Calu3 (cell line): Measurements from ENCODE around the gene CXCL3. TPM values are rescaled to one million over a fixed set of nuclear protein-coding genes. Genes with fewer than 3 reads are reported as not detected.

Experiments
- BruUV-seq: library from RNA; stranded (reverse); fragments of 400-500 nt; replicated peaks from 2 replicates; lab custom pipeline; 2021; lab: Mats Ljungman, UMichigan
- CTCF ChIA-PET: fragments of 300-600 bp; sonication (Branson Sonifier 250); formaldehyde crosslinking; loops from one replicate; lab custom pipeline; 2022; ENCODE audit warnings: antibody characterized with exemption; lab: Charles Lee
- DNase-seq: peaks from one replicate; pipeline ENCODE4 v3.0.0; 2022
- H3K27ac Mint-ChIP-seq: one replicate; pipeline ENCODE4 v1.8.0; 2022; ENCODE audit warnings: mixed read lengths; ENCODE audit not compliant: unreplicated experiment
- H3K27me3 Mint-ChIP-seq: one replicate; pipeline ENCODE4 v1.8.0; 2022; ENCODE audit warnings: mixed read lengths; ENCODE audit not compliant: unreplicated experiment
- H3K36me3 Mint-ChIP-seq: one replicate; pipeline ENCODE4 v1.8.0; 2022; ENCODE audit warnings: mild to moderate bottlenecking, moderate library complexity, mixed read lengths; ENCODE audit not compliant: insufficient read depth, unreplicated experiment
- H3K4me1 Mint-ChIP-seq: one replicate; pipeline ENCODE4 v1.8.0; 2022; ENCODE audit warnings: mild to moderate bottlenecking, low read depth, mixed read lengths; ENCODE audit not compliant: unreplicated experiment
- H3K4me3 Mint-ChIP-seq: one replicate; pipeline ENCODE4 v1.8.0; 2022; ENCODE audit warnings: mild to moderate bottlenecking, low read depth, moderate library complexity, mixed read lengths; ENCODE audit not compliant: unreplicated experiment
- H3K9me3 Mint-ChIP-seq: one replicate; pipeline ENCODE4 v1.8.0; 2022; ENCODE audit warnings: low read depth, mixed read lengths; ENCODE audit not compliant: unreplicated experiment
- intact Hi-C: fragments of 100-400 bp; cut with micrococcal nuclease; formaldehyde crosslinking; loops from one replicate; pipeline ENCODE4 v1.10.0; 2022; ENCODE audit not compliant: unreplicated experiment
- total RNA-seq: library from RNA; stranded (reverse); gene quantifications from 2 replicates; pipeline ENCODE4 v1.2.3, GENCODE V29; 2022
- TF ChIP-seq, protein P1 (sequence below): fragments of 200-600 bp; IDR thresholded peaks from one replicate; pipeline ENCODE4 v1.8.0; 2022; ENCODE audit warnings: antibody characterized with exemption; ENCODE audit not compliant: unreplicated experiment

Gene CXCL3
- total RNA-seq, 1 experiment from 2014 or later = 153 TPM

DNA sequence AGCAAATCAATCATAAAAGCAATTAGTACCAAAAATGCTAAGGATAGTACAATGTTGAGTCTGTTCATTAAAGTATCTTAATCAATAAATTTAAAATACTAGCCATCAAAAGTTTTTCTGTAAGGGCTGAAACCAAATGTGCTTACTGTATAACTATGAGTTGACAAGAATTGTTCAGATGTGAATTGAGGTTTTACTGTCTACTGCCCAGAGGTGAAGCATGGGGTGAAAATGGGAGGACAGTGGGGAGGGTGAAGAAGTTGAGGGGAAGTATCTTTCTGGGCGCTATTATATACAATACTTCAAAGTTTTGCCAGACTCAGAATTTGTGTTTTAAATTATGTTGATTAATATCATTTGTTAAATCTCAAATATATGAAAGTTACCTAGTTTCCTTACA, 46.4 kb downstream of the CXCL3 start:
- no peak for DNase-seq
- BruUV-seq = no TSS peak

DNA sequence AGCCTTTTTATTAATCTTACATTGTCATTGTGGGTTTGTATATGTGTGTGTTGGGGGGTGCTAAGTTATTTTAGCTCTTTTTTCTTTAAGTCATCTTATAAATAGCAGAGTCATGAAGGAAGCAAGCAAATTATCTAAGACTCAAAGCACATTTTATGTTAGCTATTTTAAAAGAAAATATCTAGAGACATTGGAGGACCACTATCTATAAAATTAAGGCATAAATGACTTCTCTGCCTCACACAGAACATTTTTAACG, 46.8 kb downstream of the CXCL3 start:
- no peak for DNase-seq
- peaks cover 24% of the 10 kb centered on the region for H3K4me1 Mint-ChIP-seq
- no peaks in the 10 kb centered on the region for H3K9me3 Mint-ChIP-seq
- CTCF ChIA-PET = no interaction called here
- TF ChIP-seq, protein P1, sequence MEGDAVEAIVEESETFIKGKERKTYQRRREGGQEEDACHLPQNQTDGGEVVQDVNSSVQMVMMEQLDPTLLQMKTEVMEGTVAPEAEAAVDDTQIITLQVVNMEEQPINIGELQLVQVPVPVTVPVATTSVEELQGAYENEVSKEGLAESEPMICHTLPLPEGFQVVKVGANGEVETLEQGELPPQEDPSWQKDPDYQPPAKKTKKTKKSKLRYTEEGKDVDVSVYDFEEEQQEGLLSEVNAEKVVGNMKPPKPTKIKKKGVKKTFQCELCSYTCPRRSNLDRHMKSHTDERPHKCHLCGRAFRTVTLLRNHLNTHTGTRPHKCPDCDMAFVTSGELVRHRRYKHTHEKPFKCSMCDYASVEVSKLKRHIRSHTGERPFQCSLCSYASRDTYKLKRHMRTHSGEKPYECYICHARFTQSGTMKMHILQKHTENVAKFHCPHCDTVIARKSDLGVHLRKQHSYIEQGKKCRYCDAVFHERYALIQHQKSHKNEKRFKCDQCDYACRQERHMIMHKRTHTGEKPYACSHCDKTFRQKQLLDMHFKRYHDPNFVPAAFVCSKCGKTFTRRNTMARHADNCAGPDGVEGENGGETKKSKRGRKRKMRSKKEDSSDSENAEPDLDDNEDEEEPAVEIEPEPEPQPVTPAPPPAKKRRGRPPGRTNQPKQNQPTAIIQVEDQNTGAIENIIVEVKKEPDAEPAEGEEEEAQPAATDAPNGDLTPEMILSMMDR = no peak
- no peaks in the 10 kb centered on the region for H3K27me3 Mint-ChIP-seq
- intact Hi-C loops = loop anchor here (5.0 to 10.0 kb wide), 2 partner anchors 49 to 117 kb away; no protein-coding TSS in a partner anchor
- no peak overlapping the region for H3K4me3 Mint-ChIP-seq
- peaks cover 25% of the 10 kb centered on the region for H3K36me3 Mint-ChIP-seq
- no peak overlapping the region for H3K27ac Mint-ChIP-seq
- no TSS peak for BruUV-seq

More for the DNA sequence above, 46.4 kb downstream of the CXCL3 start:
- peaks cover 28% of the 10 kb centered on the region for H3K36me3 Mint-ChIP-seq
- CTCF ChIA-PET = no interaction called here
- peaks cover 24% of the 10 kb centered on the region for H3K4me1 Mint-ChIP-seq
- TF ChIP-seq, protein P1 = no peak
- H3K9me3 Mint-ChIP-seq = no peaks in the 10 kb centered on the region
- no peaks in the 10 kb centered on the region for H3K27me3 Mint-ChIP-seq
- no peak overlapping the region for H3K4me3 Mint-ChIP-seq
- H3K27ac Mint-ChIP-seq = no peak overlapping the region
- intact Hi-C loops = loop anchor here (5.0 to 10.0 kb wide), 2 partner anchors 50 to 117 kb away; no protein-coding TSS in a partner anchor

DNA sequence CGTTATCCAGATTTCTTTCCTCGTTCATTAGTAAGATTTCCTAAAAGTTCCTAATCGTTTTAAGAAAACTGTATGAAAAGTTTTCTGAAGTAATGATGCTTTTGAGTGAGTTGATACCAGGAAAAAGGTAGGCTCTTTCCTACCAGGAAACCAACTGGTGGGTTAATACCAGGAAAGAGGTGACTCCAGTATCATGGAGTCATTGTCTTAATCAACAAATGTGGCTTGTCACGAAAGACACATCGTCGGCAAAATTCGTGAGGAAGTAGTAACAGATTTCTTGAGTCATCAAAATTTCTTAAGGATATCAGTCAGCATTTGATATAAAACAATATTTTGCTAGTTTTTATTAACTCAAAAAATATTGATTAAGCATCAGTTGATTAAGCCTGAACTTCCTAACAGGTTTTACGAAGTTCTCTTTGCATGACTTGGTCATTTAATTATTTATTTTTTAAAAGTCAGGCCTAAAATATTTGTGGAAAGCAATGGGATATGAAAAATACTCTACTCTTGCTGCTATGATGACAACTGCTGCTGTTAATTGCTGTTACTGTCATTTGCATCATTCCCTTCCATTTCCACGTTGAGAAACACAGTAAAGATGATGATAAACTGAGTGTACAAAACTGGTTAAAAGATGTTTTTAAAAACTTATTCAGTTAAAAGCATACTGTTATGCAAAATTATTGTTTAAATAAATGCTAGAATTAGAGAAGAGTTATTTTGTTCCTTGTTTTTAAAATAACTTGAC, 47.3 kb downstream of the CXCL3 start:
- DNase-seq = no peak
- BruUV-seq = no TSS peak
- Mint-ChIP-seq H3K4me3 (no peak overlapping the region), H3K36me3 (peaks cover 22% of the 10 kb centered on the region), H3K27ac (no peak overlapping the region), H3K4me1 (peaks cover 24% of the 10 kb centered on the region), H3K27me3 (no peaks in the 10 kb centered on the region), H3K9me3 (no peaks in the 10 kb centered on the region)
- CTCF ChIA-PET = no interaction called here
- TF ChIP-seq, protein P1 = no peak
- intact Hi-C loops = loop anchor here (5.0 to 10.0 kb wide), 2 partner anchors 49 to 116 kb away; no protein-coding TSS in a partner anchor

DNA sequence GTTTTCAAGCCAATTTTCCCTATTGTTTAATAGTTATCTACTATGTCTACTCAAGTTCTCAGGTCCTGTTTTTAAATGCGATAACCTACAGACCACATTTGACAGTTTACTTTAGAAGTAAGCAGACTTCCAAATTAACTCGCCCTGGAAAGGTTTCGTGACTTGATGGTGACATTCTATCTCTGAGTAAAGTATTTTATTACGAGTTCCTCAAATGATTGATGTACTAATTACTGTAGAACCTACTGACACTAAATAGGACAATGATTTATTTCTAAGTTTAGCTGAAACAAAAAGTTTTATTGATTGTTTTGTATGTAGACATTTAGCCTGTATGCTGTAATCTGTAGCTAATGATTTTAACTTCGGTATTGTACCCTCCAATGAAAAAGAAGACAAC, 48.6 kb downstream of the CXCL3 start:
- intact Hi-C loops = loop anchor here (5.0 to 10.0 kb wide), 2 partner anchors 48 to 115 kb away; no protein-coding TSS in a partner anchor
- H3K4me1 Mint-ChIP-seq = peaks cover 18% of the 10 kb centered on the region
- no peak overlapping the region for H3K4me3 Mint-ChIP-seq
- DNase-seq = no peak
- peaks cover 11% of the 10 kb centered on the region for H3K36me3 Mint-ChIP-seq
- no peaks in the 10 kb centered on the region for H3K9me3 Mint-ChIP-seq
- H3K27me3 Mint-ChIP-seq = no peaks in the 10 kb centered on the region
- no peak overlapping the region for H3K27ac Mint-ChIP-seq
- no TSS peak for BruUV-seq
- TF ChIP-seq, protein P1 = no peak
- CTCF ChIA-PET = no interaction called here
